ENCODE data around the gene C17orf67. TPM values are rescaled to one million over a fixed set of nuclear protein-coding genes. Genes with fewer than 3 reads are reported as not detected.

The C17orf67 gene
- total RNA-seq, 6 experiments from 2014 or later: 0.31 to 1.1 (median 0.78) TPM

- Histone ChIP-seq H3K4me1 (no peaks in the 10 kb centered on the region), H3K27ac (no peak overlapping the region), H3K4me3 (no peak overlapping the region), H3K9me3 (no peaks in the 10 kb centered on the region), H3K27me3 (no peaks in the 10 kb centered on the region), H3K36me3 (no peaks in the 10 kb centered on the region)
- ATAC-seq (peak in 2 of 4 donors; percentile 24 to 51), DNase-seq (no peak)
- intact Hi-C loops (cut with DNase I): no loop called here
- 55% methylated on average over 3 of the region's 3 CpGs for WGBS (ENCODE audit: insufficient coverage, low coverage, low lambda C conversion rate, missing lambda C conversion rate)
- no peak for TF ChIP-seq POLR2A (IDR thresholded peaks at IDR 0.05)
- TF ChIP-seq CTCF (IDR thresholded peaks at IDR 0.05): no peak
Measured at GRCh38 chr17:56793957-56794356, 39.8 kb downstream of the C17orf67 start.

- intact Hi-C loops (cut with DNase I): no loop called here
Measured at GRCh38 chr17:56793531-56793930, 40.2 kb downstream of the C17orf67 start.

GRCh38 chr17:56792267-56792666 is 41.5 kb downstream of the C17orf67 start:
- Histone ChIP-seq H3K27me3 (no peaks in the 10 kb centered on the region), H3K4me3 (no peak overlapping the region), H3K4me1 (no peaks in the 10 kb centered on the region), H3K27ac (no peak overlapping the region), H3K36me3 (no peaks in the 10 kb centered on the region), H3K9me3 (no peaks in the 10 kb centered on the region)
- DNase-seq: no peak
- no peak for TF ChIP-seq POLR2A (IDR thresholded peaks at IDR 0.05)
- no peak for TF ChIP-seq CTCF (IDR thresholded peaks at IDR 0.05)
- no peak for ATAC-seq
- WGBS (ENCODE audit: insufficient coverage, low coverage, low lambda C conversion rate, missing lambda C conversion rate): 93% methylated on average over 1 of the region's 1 CpG
- intact Hi-C loops (cut with DNase I): no loop called here

More at GRCh38 chr17:56793531-56793930, 40.2 kb downstream of the C17orf67 start:
- no peak overlapping the region for H3K4me3 ChIP-seq
- no peak overlapping the region for H3K27ac ChIP-seq
- no peak for DNase-seq
- H3K9me3 ChIP-seq: no peaks in the 10 kb centered on the region
- no peaks in the 10 kb centered on the region for H3K27me3 ChIP-seq
- peak in 1 of 4 donors; percentile 46 for ATAC-seq
- no peaks in the 10 kb centered on the region for H3K36me3 ChIP-seq
- no peaks in the 10 kb centered on the region for H3K4me1 ChIP-seq
- TF ChIP-seq CTCF (IDR thresholded peaks at IDR 0.05) (no peak), POLR2A (IDR thresholded peaks at IDR 0.05) (no peak)

- DNase-seq (no peak), ATAC-seq (peak; percentile 50 to 74 (median 62))
- 26% methylated on average over 7 of the region's 7 CpGs for WGBS (ENCODE audit: insufficient coverage, low coverage, low lambda C conversion rate, missing lambda C conversion rate)
- H3K27me3 ChIP-seq: no peaks in the 10 kb centered on the region
- TF ChIP-seq POLR2A (IDR thresholded peaks at IDR 0.05): no peak
- no peak for TF ChIP-seq CTCF (IDR thresholded peaks at IDR 0.05)
- no peak overlapping the region for H3K27ac ChIP-seq
- intact Hi-C loops (cut with DNase I): no loop called here
- no peaks in the 10 kb centered on the region for H3K36me3 ChIP-seq
- no peaks in the 10 kb centered on the region for H3K4me1 ChIP-seq
- no peak overlapping the region for H3K4me3 ChIP-seq
- no peaks in the 10 kb centered on the region for H3K9me3 ChIP-seq
Measured at GRCh38 chr17:56786989-56787482, 46.7 kb downstream of the C17orf67 start.
